DOHH2 (cell line): ENCODE results near the gene EN2.

Experiments used
- EZH2phosphoT487 ChIP-seq: fragments of 200-600 bp; sonication (generic); IDR thresholded peaks from 2 replicates; pipeline ENCODE4 v1.6.1; 2017; ENCODE audit warnings: borderline replicate concordance, mild to moderate bottlenecking, antibody characterized with exemption, low read length, moderate library complexity, mixed read lengths
- TF ChIP-seq, protein P1 (sequence below): fragments of 200-600 bp; sonication (generic); IDR thresholded peaks from one replicate; pipeline ENCODE4 v1.5.1; 2014; ENCODE audit warnings: antibody characterized with exemption, mild to moderate bottlenecking, low read depth, low read length; ENCODE audit not compliant: poor library complexity, severe bottlenecking

DNA sequence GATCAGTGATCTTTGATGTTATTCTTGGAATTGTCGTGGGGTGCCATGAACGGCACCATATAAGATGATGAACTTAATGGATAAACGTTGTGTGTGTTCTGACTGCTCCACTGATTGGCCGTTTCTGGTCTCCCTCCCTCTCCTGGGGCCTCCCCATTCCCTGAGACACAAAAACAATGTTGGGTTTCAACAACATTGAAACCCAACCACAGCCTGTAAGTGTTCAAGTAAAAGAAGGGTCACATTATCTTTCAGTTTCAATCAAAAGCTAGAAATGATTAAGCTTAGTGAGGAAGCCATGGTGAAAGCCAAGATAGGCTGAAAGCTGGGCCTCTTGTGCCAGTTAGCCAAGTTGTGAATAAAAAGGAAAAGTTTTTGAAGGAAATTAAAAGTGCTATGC is 19.5 kb downstream of the EN2 start:
- no peak for TF ChIP-seq EZH2phosphoT487
- TF ChIP-seq, protein P1, sequence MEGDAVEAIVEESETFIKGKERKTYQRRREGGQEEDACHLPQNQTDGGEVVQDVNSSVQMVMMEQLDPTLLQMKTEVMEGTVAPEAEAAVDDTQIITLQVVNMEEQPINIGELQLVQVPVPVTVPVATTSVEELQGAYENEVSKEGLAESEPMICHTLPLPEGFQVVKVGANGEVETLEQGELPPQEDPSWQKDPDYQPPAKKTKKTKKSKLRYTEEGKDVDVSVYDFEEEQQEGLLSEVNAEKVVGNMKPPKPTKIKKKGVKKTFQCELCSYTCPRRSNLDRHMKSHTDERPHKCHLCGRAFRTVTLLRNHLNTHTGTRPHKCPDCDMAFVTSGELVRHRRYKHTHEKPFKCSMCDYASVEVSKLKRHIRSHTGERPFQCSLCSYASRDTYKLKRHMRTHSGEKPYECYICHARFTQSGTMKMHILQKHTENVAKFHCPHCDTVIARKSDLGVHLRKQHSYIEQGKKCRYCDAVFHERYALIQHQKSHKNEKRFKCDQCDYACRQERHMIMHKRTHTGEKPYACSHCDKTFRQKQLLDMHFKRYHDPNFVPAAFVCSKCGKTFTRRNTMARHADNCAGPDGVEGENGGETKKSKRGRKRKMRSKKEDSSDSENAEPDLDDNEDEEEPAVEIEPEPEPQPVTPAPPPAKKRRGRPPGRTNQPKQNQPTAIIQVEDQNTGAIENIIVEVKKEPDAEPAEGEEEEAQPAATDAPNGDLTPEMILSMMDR, result no peak
